Measurements from ENCODE around the gene CCDC15. TPM values are rescaled to one million over a fixed set of nuclear protein-coding genes. Genes with fewer than 3 reads are reported as not detected.

The CCDC15 gene
- total and polyA plus RNA-seq, 2 donors (not counting 1 experiment from before 2014, with no cell fraction given): 1.2 to 2.3 TPM

DNA sequence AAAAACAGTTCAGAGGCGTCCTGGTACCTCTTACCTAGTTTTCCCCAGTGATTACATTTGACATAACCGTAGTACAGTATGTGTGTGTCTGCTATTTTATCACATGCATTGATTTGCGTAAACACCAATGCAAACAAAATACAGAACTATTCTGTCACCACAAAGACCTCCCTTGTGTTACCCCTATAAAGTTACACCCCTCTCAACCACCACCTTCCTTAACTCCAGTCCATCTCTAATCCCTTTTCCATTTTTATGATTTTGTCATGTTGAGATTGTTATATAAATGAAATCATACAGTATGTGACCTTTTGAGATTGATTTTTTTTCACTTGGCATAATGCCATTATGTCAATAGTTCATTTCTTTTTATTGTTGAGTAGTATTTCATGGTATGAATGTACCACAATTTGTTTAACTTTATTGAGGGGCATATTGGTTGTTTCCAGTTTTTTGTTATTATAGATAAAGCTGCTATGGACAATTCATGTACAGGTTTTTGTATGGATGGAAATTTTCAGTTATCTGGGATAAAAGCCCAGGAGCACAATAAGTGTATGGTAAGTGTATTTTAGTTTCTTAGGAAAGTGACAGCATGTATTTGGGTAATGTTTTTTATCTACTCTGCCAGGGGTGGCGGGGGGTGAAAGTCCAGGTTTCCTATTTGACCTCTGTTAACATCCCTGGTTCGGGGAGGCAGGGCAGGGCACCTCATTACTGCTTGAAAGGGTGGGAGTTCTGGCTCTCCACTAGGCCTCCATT lies 103.1 kb downstream of the CCDC15 start:
- Histone ChIP-seq H2AFZ (ENCODE audit: low read length) (no peak overlapping the region), H3K27me3 (ENCODE audit: control insufficient read depth, insufficient read depth, low read length) (no peaks in the 10 kb centered on the region), H3K9me3 (ENCODE audit: control insufficient read depth, insufficient read depth, low read depth, low read length) (no peaks in the 10 kb centered on the region), H3K9ac (ENCODE audit: insufficient read depth, low read length) (no peak overlapping the region), H4K20me1 (ENCODE audit: control insufficient read depth, extremely low read depth, insufficient read depth, low read length) (no peaks in the 10 kb centered on the region), H3K79me2 (ENCODE audit: control insufficient read depth, insufficient read depth, low read length) (no peaks in the 10 kb centered on the region), H3K4me3 (replicated peaks in 1 of 4; ENCODE audit: control extremely low read depth in 1 of 4, insufficient read depth in 1 of 4, low read depth in 3 of 4, low read length in 4 of 4) (no peak overlapping the region), H3K4me2 (ENCODE audit: extremely low read depth, insufficient read depth, low read length) (no peak overlapping the region), H3K4me1 (ENCODE audit: control insufficient read depth, extremely low read depth, insufficient read depth, low read length) (no peaks in the 10 kb centered on the region), H3K36me3 (ENCODE audit: control insufficient read depth, insufficient read depth, low read length) (no peaks in the 10 kb centered on the region), H3K27ac (ENCODE audit: insufficient read depth, low read length) (no peak overlapping the region)
- no peak for TF ChIP-seq EZH2 (IDR thresholded peaks at IDR 0.05; ENCODE audit: low read length, missing control alignments)
- TF ChIP-seq, protein P1, sequence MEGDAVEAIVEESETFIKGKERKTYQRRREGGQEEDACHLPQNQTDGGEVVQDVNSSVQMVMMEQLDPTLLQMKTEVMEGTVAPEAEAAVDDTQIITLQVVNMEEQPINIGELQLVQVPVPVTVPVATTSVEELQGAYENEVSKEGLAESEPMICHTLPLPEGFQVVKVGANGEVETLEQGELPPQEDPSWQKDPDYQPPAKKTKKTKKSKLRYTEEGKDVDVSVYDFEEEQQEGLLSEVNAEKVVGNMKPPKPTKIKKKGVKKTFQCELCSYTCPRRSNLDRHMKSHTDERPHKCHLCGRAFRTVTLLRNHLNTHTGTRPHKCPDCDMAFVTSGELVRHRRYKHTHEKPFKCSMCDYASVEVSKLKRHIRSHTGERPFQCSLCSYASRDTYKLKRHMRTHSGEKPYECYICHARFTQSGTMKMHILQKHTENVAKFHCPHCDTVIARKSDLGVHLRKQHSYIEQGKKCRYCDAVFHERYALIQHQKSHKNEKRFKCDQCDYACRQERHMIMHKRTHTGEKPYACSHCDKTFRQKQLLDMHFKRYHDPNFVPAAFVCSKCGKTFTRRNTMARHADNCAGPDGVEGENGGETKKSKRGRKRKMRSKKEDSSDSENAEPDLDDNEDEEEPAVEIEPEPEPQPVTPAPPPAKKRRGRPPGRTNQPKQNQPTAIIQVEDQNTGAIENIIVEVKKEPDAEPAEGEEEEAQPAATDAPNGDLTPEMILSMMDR (conservative IDR thresholded peaks at IDR 0.05 in 1 of 2, IDR thresholded peaks at IDR 0.05 in 1 of 2; ENCODE audit: low read depth in 1 of 2, low read length in 2 of 2): no peak
- DNase-seq (ENCODE audit: low read depth in 2 of 2): no peak

DNA sequence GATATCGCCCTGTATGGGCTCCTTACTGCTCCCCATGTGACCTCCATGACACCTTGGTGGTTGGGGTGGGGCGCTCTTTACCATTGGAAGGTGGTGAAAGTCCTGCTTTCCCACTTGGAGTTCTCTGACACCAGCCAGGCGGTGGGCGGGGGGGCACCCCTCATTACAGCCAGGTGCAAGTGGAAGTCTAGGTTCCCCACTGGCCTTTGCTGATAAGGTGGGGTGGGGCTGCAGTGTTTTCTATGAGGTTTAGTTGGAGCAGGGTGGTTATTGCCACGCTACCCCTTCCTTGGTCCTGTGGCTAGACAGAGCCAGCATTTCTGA lies 103.7 kb downstream of the CCDC15 start:
- Histone ChIP-seq H3K27me3 (ENCODE audit: control insufficient read depth, insufficient read depth, low read length) (no peaks in the 10 kb centered on the region), H3K36me3 (ENCODE audit: control insufficient read depth, insufficient read depth, low read length) (no peaks in the 10 kb centered on the region), H3K4me3 (replicated peaks in 1 of 4; ENCODE audit: control extremely low read depth in 1 of 4, insufficient read depth in 1 of 4, low read depth in 3 of 4, low read length in 4 of 4) (no peak overlapping the region), H3K79me2 (ENCODE audit: control insufficient read depth, insufficient read depth, low read length) (no peaks in the 10 kb centered on the region), H3K27ac (ENCODE audit: insufficient read depth, low read length) (no peak overlapping the region), H3K9ac (ENCODE audit: insufficient read depth, low read length) (no peak overlapping the region), H2AFZ (ENCODE audit: low read length) (no peak overlapping the region), H4K20me1 (ENCODE audit: control insufficient read depth, extremely low read depth, insufficient read depth, low read length) (no peaks in the 10 kb centered on the region), H3K4me2 (ENCODE audit: extremely low read depth, insufficient read depth, low read length) (no peak overlapping the region), H3K9me3 (ENCODE audit: control insufficient read depth, insufficient read depth, low read depth, low read length) (no peaks in the 10 kb centered on the region), H3K4me1 (ENCODE audit: control insufficient read depth, extremely low read depth, insufficient read depth, low read length) (no peaks in the 10 kb centered on the region)
- no peak for TF ChIP-seq EZH2 (IDR thresholded peaks at IDR 0.05; ENCODE audit: low read length, missing control alignments)
- TF ChIP-seq, protein P1 (conservative IDR thresholded peaks at IDR 0.05 in 1 of 2, IDR thresholded peaks at IDR 0.05 in 1 of 2; ENCODE audit: low read depth in 1 of 2, low read length in 2 of 2): no peak
- no peak for DNase-seq (ENCODE audit: low read depth in 2 of 2)

DNA sequence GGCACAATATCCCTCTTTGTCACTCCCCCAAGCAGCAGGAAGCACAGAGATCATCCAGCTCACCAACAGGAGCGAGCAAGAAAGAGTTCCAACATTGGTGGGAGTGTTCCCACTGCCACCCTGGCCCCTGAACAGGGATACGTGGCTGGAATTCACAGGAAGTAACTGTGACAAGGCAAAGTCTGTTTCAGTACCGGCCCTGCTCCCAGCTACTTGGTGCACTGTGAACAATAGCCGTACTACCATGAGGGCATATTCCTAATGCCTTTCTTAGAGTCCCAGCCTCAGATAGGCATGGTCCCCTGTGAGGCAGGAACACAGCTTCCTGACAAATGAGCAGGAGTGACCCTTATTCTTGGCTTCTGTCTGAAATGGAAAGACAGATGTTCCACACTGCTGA lies 107.3 kb downstream of the CCDC15 start:
- no peaks in the 10 kb centered on the region for H3K9me3 ChIP-seq (ENCODE audit: control insufficient read depth, insufficient read depth, low read depth, low read length)
- no peak for DNase-seq (ENCODE audit: low read depth in 2 of 2)
- no peak overlapping the region for H2AFZ ChIP-seq (ENCODE audit: low read length)
- no peak overlapping the region for H3K4me3 ChIP-seq (replicated peaks in 1 of 4; ENCODE audit: control extremely low read depth in 1 of 4, insufficient read depth in 1 of 4, low read depth in 3 of 4, low read length in 4 of 4)
- H3K36me3 ChIP-seq (ENCODE audit: control insufficient read depth, insufficient read depth, low read length): no peaks in the 10 kb centered on the region
- no peaks in the 10 kb centered on the region for H3K79me2 ChIP-seq (ENCODE audit: control insufficient read depth, insufficient read depth, low read length)
- H3K27me3 ChIP-seq (ENCODE audit: control insufficient read depth, insufficient read depth, low read length): no peaks in the 10 kb centered on the region
- TF ChIP-seq, protein P1 (conservative IDR thresholded peaks at IDR 0.05 in 1 of 2, IDR thresholded peaks at IDR 0.05 in 1 of 2; ENCODE audit: low read depth in 1 of 2, low read length in 2 of 2): no peak
- TF ChIP-seq EZH2 (IDR thresholded peaks at IDR 0.05; ENCODE audit: low read length, missing control alignments): no peak
- no peaks in the 10 kb centered on the region for H3K4me1 ChIP-seq (ENCODE audit: control insufficient read depth, extremely low read depth, insufficient read depth, low read length)
- H3K9ac ChIP-seq (ENCODE audit: insufficient read depth, low read length): no peak overlapping the region
- no peaks in the 10 kb centered on the region for H4K20me1 ChIP-seq (ENCODE audit: control insufficient read depth, extremely low read depth, insufficient read depth, low read length)
- H3K27ac ChIP-seq (ENCODE audit: insufficient read depth, low read length): no peak overlapping the region
- no peak overlapping the region for H3K4me2 ChIP-seq (ENCODE audit: extremely low read depth, insufficient read depth, low read length)
